NCI-H69 (cell line): ENCODE results near the gene KDM4C.
A peak's percentile ranks its signal among the peaks of the same experiment; 100 is the strongest.
"Not testable (repeated sequence)": the region's sequence is repeated elsewhere in the genome, so short reads cannot be mapped to it uniquely, and the experiment has no call there.

Experiments used
- DNase-seq: peaks from one replicate; lab custom pipeline; 2025; lab: John Stamatoyannopoulos, UW

Gene KDM4C

GRCh38 chr9:7171396-7172153 lies 413.8 kb downstream of the KDM4C start:
- no peak for DNase-seq

GRCh38 chr9:7172154-7173115 lies 414.7 kb downstream of the KDM4C start:
- DNase-seq = no peak

GRCh38 chr9:7173139-7173538 lies 415.4 kb downstream of the KDM4C start:
- DNase-seq = no peak

GRCh38 chr9:7174301-7174700 lies 416.5 kb downstream of the KDM4C start:
- no peak for DNase-seq

- DNase-seq = peak; percentile 35
Observed at GRCh38 chr9:7174884-7175283, 417.1 kb downstream of the KDM4C start.

GRCh38 chr9:7176561-7176960 lies 418.8 kb downstream of the KDM4C start:
- DNase-seq = no peak

GRCh38 chr9:7177383-7177782 lies 419.6 kb downstream of the KDM4C start:
- DNase-seq = no peak

GRCh38 chr9:7178729-7179128 lies 421.0 kb downstream of the KDM4C start:
- DNase-seq = no peak

- DNase-seq = no peak
Observed at GRCh38 chr9:7180247-7180646, 422.5 kb downstream of the KDM4C start.

- DNase-seq = not testable (repeated sequence)
Observed at GRCh38 chr9:7183139-7183538, 425.4 kb downstream of the KDM4C start.

- DNase-seq = peak; percentile 10
Observed at GRCh38 chr9:7185612-7186011, 427.8 kb downstream of the KDM4C start.

- DNase-seq = no peak
Observed at GRCh38 chr9:7186175-7186574, 428.4 kb downstream of the KDM4C start.

GRCh38 chr9:7192266-7192665 lies 434.5 kb downstream of the KDM4C start:
- no peak for DNase-seq

GRCh38 chr9:7195526-7195925 lies 437.8 kb downstream of the KDM4C start:
- no peak for DNase-seq

- no peak for DNase-seq
Observed at GRCh38 chr9:7196467-7196866, 438.7 kb downstream of the KDM4C start.

- no peak for DNase-seq
Observed at GRCh38 chr9:7201196-7201595, 443.4 kb downstream of the KDM4C start.

- no peak for DNase-seq
Observed at GRCh38 chr9:7205806-7206205, 448.0 kb downstream of the KDM4C start.

- no peak for DNase-seq
Observed at GRCh38 chr9:7206221-7206758, 448.5 kb downstream of the KDM4C start.

GRCh38 chr9:7209016-7209715 lies 451.4 kb downstream of the KDM4C start:
- peak; percentile 48 for DNase-seq

GRCh38 chr9:7209990-7210389 lies 452.2 kb downstream of the KDM4C start:
- DNase-seq = peak; percentile 41

GRCh38 chr9:7210854-7211637 lies 453.3 kb downstream of the KDM4C start:
- DNase-seq = no peak
